Measurements from ENCODE around the gene OARD1. TPM values are rescaled to one million over a fixed set of nuclear protein-coding genes. Genes with fewer than 3 reads are reported as not detected.

Gene OARD1
- total RNA-seq, 1 donor from 2014 or later = 27.2 TPM

DNA sequence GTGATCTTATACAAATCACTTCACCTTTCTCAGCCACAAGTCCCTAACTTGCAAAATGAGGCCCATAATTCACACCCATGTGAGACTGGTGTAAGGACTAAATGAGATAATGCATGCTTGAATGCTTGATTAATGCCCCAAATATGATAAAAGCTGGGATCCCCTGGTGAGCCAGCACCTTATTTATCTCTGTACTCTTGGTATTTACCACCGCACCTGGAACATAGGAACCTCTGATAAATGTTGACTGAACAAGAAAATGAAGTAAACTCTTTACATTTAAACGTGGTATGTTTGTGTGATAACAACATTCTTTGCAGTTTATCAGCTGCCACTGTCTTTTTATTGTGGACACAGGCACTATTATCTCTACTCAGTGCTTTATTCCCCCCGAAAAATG, 21.6 kb downstream of the OARD1 start:
- intact Hi-C loops (cut with micrococcal nuclease) = no loop called here

DNA sequence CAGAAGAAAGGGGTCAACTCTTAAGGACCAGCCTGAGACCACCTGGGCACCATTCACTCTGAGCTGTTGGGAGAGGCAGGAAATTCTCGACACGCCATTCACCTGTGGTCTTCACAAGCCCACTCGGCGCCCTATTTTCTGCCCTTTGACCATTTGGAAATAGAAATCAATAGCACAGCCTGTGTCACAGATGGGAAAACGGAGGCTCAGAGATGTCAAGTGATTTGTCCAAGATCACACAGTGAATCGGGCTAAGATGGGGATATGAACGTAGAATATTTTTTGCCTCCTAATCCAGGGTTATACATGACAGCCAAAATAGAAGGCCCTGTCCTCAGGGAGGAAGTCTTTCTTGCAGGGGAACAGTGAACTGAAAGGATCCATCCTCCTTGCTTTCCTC, 22.2 kb downstream of the OARD1 start:
- intact Hi-C loops (cut with micrococcal nuclease) = no loop called here

DNA sequence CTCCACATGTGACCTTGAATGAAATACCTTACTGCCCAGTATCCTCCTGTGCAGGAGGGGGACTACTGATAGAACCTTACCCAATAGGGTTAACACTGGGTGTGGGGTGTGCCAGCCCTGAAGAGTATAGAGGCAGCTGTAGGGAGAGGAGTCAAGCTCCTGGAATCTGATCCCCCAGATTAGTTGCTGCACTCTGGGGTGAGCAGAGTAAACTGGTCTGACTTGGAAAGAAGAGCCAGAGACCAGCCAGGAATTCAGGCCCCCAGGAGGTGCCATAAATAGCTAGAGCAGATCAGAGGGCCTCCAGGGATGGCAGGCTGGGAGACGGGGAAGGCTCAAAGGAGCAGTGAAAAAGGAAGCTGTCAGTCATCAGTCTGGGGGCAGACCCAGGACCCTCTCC, 22.6 kb downstream of the OARD1 start:
- intact Hi-C loops (cut with micrococcal nuclease) = no loop called here

DNA sequence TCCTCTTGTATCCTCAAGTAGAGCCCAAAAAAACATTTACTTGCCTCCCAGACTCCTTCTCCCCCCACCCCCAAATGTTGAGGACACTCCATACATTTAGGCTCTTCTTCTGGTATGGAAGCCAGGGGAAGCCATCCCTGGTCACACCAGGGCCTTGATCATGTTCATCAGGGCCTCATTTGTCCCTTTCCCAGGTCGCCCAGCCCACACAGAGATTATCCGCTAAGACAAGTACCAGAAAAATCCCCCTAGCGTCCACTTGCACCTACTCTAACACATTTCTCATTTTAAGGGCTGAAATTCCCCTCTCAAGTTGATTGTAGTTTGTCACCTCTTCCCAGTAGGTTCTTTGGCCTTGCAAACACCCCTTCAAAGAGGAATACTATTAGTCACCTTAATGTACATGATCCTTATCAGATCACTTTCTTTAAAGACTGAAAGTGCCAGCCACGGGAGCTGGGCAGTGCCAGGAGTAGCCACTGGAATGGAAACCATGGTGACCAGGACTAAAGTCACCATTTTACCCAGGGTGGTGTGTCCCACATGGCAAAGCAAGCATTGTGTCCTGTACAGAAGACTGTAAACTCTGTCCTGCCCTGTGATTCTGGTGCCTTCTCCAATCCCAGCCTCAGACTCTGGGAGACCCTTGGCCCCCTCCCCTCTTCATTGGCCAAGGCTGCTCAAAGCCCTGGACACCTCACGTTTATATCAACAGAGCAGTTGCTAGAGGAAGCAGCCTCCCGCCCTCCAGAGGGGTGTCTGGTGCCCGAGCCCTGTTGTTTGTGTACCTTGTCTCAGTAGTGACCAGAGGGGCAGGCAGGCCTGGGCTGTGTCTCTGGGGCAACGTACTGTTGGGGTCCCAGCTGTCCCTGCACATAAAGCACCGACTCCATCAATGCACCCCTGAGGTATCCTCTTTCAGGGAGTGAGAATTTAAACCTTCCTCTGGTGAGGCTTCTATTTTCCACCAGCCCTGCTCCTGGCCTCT, 24.1 kb downstream of the OARD1 start:
- intact Hi-C loops (cut with micrococcal nuclease) = no loop called here

DNA sequence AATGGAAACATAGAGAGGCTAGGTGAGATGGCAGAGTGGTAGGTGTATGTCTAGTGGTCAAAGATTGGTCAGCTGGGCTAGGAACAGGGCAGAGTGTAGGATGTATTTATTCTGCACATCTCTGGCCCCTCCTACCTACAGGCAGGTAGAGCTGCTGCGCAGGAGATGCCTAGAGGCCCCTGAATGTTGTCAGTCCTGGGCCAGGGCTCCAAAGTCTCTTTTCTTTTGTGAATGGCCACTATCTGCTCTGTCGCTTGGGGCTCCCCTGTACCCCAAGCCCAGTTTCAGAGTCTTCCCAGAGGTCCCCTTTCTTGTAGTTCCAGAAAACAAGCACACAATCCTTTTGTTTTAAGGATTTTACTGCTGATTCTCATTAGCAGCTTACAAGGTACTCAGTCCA, 24.9 kb downstream of the OARD1 start:
- intact Hi-C loops (cut with micrococcal nuclease) = no loop called here

DNA sequence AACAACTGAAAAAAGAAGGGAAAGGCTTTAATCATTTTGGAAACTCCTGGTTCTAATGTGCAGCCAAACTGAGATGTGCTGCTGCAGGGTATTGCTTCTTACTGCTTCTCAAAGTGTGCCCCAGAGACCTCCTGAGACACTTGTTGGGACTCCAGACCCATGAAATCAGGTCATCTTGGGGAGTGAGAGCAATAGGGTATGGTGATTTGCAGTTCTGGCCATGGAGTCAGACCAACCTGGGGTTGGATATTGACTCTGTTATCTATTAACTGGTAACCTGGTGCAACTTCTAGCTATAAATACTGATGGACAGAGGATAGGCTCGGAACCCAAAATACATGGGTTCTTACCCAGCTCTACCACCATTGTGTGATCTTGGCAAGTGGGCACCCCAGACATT, 26.1 kb downstream of the OARD1 start:
- intact Hi-C loops (cut with micrococcal nuclease) = no loop called here

DNA sequence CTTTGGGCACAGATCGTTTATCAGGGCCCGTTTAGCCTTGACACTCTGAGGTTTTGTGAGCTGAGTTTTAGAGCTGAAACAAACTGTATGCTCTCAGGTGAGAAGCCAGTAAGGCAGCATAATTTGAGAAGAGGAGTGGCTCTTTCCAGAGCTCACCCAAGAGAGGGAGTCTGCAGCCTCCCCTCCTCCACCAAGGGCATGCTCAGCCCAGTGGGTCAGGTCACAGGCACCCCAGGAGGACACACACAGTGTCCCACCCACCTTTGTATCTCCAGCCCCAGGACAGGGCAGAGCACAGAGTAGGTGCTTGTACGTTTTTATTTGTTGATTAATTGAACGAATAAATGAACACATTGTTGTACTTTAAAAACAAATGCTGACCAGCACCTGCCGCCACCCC, 26.5 kb downstream of the OARD1 start:
- intact Hi-C loops (cut with micrococcal nuclease) = no loop called here

DNA sequence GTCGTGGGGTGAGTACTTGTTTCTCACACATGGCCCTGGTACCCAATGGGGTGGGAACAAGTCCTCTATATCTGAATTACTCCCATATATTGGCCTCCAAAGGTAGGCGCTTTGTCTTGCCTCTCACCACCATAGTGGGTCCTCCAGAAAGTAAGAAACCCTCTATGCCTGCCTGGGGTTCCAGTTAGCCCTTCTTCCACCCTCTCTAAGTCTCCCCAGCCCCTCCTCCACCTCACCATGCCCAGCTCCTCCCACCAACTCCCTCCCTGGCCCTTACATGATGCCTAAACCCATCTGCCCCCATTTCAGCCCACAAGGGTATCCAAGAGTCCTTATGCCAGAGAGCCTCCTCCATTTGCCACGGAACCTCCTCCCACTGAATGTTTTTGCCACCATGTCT, 29.0 kb downstream of the OARD1 start:
- intact Hi-C loops (cut with micrococcal nuclease) = no loop called here

DNA sequence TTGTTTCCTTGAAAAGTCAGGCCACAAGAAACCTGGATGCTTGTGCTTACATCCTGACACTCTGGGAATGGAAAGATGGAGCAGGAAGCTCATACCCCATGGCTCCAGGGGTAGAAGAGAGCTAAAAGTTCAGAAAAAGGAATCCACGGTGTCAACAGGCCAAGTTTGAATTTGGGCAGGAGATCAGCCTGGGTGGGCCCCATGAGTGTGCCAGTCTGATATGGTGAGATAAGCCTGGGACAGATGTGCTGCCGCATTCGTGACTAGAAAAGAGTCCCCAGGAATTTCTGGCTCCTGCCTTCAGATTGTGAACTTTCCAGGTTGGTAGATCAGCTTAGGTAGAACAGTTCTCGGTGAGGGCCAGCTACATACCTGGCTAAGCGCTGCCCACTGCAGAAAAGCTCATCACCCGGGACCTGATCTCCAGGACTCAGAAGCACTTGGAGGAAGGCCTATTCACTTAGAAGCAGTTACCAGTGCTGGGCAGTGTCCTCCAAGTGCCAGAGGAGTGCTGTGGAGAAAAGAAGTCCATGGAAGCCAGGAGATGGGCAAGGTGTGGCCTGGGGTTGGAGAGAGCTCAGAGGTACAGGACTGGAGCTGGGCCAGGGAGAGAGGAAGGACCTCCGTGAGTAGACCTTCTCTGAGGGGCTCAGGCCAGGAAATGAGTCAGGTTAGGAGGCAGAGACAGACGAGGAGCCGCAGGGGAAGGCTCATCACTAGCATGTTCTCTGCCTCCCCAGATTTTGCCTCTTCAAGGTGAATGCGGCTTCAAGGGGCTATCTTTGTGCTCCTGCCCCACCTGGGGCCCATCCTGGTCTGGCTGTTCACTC, 29.7 kb downstream of the OARD1 start, which contains the start of gene TSPO2:
Gene TSPO2 (plus strand): TSS at position 242 of the 830 bp plus-strand sequence. CDS start 519 bp downstream, at position 761.
- intact Hi-C loops (cut with micrococcal nuclease) = no loop called here

DNA sequence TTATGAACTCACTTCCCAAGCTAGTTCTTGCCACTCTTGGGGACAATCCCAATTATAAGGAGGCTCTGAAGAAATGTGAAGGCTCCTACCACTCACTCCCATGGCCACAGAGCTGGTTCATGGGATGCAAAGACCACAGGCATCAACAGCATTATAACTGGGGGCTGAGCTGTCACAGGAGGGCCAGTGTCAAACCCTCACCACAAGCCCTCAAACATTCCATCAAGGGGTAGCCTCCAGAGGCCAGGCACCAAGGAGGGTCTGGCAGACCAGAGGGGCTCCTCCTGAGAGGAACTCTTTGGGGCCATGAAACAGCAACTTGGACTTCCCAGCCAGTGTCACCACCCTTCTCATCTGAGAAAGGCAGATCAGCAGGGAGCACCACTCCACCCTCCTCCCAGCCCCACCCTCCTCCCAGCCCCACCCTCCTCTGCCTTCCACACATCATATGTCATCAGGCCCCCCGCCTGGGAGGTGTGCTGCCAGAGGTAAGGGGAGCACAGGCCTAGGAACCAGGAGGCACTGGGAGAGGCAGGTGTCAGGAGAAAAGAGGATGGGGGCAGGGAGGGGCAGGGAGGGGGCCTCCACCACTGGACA, 31.1 kb downstream of the OARD1 start:
- intact Hi-C loops (cut with micrococcal nuclease) = no loop called here

DNA sequence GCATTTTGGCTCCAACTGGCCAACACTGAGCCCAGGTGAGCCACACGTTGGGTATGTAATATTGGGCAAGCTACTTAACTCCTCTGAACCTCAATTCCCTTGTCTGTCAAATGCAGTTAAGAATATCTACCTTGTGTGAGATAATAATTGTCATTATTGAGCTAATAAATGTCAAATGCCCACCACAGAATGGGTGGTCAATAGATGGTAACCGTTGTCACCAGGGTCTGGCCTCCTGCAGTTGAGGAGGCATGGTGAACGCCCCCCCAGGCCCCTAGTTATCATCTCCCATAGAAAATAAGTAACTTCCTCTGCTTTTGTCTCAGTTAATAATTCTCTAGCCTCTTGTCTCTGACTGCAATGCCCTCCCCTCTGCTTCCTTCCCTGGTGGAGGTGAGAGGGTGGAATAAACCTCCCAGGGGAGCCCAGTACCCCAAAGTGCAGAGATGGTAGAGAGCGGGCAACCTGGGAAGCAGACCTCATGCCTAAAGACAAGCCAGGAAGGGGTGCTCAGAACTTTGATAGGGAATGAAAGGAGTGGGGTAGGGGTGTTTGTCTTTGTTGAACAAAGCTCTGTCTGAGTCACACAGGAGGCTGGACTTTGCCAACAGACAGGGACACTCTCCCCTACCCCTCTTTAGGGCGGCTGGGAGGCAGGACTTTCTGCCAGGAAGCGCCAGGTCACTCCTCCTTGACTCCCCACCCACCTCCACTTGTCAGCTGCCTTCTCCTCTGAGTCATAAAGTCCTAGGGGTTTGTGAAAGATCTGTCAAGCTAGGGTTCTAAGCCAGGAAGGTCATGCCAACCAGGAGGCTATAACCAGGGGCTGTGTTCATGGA, 31.8 kb downstream of the OARD1 start:
- intact Hi-C loops (cut with micrococcal nuclease) = no loop called here

DNA sequence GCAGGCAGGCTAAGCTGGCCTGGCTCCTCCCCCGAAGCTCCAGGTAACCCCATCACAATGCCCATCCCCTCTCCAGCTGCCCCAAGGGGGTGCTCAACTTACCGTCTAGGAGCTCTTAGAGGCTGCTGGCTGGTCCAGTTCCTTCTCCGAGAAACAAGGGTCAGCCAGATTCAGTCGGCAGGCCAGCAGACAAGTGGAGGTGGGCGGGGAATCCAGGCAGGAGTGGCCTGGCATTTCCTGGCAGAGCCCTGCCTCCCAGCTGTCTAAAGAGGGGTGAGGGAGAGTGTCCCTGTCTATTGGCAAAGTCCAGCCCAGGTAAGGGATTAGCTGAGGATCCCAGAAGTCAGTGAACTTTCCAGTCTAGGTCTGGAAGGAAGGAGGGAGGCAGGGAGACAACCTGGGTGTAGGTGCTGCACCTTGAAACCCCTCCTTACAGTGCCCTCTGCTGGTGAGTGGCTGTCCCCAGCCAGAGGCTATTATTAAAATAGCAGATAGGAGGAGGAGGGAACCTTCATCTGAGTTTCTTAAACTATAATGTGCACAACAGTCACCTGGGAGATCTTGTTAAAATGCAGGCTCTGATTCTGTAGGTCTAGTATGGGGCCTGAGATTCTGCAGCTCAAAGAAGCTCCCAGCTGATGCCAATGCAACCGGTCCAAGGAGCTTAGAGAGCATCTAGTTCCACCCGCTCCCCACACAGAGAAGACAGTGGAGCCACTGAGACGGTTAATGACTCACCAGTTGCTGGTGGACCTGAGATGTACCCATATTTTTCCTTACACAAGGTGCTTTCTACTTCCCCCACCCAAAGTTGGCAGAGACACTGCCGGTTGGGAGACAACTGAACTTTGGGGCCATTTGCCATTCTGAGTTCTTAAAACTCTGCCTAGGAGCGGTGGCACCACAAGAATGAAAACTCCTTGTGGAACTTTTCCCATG, 32.8 kb downstream of the OARD1 start, which contains the start of gene UNC5CL:
Gene UNC5CL (minus strand): TSS at position 162 of the 939 bp plus-strand sequence. CDS start 4,147 bp downstream, outside the sequence.
- intact Hi-C loops (cut with micrococcal nuclease) = loop anchor here (1.0 kb wide), 2 partner anchors 10 to 33 kb away; no protein-coding TSS in a partner anchor

DNA sequence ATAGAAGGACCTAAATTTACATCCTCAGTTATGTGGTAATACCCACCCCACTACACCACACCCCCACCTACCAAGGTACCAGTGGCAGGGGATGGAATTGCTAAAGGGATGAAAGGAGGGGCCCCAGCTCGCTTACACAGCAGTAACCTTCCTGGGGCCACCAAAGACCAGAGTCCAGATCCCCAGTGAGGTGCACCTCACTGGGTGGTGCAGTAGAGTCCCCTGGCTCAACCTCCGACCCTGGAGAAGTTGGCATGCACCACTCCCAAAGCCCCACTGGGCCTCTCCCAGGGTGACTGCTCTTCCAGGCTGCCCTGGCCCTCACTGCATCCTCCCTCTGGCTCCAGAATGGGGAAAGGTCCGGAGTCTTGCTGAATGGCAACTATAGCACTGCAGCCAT, 34.0 kb downstream of the OARD1 start:
- intact Hi-C loops (cut with micrococcal nuclease) = no loop called here

DNA sequence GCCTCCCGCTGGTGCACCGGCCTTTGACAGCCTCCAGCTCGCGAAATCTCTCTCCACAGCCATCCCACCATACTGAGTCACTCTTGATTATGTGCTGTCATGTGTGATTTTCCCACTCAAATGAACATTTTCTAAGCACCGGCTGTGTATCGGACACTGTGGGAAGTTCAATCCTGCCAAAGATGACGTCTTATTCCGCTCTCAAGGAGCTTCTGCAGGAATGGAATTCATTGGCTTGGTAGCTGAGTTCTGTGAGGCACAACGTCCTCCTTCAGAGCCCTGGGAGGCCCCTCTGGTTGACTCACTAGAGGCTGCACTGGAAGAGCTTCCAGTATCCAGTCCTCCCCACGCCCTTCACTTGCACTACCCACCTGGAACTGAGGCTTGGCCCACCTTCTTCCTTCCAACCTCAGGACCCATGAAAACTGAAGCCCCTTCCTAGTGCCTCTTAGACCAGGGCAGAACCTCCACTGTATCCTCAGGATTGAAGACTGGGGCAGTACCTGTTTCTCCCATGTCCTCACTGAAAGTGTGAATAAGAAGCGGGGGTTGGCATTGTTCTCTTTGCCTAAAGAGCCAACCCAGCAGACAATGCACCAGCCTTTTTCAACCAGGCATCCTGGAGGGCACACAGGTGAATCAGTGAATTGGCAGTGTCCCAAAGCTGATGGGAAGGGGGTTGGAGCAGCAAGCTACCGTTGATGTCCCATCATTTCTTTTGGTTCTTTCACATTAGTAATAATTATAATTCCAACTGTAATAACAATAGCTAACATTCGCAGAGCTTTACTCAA, 34.9 kb downstream of the OARD1 start:
- intact Hi-C loops (cut with micrococcal nuclease) = no loop called here

DNA sequence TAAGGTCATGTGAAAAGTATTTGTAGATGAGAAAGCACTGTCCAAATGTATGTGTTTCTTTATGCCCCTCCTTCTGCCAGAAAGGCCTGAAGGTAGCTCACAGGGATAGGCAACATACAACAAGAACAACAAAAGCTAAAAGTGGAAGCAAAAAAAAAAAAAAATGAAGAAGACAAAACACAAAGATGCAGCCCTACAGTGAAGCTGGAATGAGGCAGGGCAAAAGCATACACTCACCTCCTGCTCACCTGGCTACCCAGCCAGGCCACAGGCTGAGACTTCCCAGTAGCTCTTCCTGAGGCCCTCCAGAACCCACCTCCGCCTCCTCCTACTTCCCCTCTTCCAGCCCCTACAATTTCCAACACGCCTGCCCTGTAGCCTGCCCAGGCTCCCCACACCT, 35.6 kb downstream of the OARD1 start:
- intact Hi-C loops (cut with micrococcal nuclease) = no loop called here

DNA sequence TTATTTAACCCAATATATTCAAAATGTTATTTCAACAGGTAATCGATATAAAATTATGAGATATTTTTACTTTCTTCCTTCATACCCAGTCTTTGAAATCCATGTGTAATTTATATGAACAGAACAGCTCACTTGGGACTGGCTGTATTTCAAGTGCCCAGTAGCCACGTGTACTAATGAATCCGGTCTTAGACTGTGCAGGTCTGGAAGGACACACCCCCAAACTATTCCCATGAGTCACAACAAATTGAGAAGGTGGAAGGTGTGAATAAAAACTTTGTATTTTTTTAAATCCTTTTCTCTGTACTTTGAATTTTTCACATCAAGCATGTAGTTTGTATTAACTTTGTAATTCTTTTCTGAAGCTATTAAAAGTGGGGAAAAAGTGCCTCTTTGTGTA, 36.0 kb downstream of the OARD1 start:
- intact Hi-C loops (cut with micrococcal nuclease) = no loop called here

DNA sequence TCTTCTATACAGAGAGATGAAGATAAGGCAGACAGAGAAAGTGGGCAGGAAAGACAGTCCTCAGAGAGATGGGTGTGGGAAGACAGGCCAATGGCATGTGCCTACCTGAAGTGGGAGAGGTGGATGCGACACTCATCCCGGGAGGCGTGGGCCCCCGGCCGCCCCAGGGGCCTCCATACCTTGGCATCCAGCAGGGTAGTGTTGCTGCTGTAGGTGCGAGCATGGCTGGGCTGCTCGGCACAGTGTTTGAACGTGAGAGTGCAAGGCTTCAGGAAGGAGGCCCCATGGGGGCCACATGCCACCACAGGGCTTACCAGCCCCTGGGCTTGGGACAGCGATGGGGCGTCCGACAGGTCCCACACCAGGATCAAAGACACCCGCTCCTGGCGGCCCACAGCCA, 38.4 kb downstream of the OARD1 start:
- intact Hi-C loops (cut with micrococcal nuclease) = no loop called here

DNA sequence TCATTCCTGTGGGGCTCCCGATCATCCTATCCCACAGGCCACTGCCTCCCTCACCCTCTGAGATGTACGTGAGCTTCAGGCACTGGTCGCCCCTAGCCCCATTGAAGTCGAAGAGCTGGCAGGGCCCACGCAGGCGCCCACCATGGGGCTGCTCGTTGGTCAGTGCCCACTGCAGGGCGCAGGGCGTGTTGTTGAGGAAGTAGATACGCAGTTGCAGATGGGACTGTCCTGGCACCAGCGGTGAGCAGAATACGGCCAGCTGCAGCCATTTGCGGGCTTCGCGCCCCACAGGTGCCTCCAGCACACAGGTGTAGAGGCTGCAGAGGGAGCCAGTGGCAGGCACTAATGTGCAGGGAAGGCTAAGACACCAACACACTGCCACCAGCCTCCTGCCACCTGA, 39.3 kb downstream of the OARD1 start:
- intact Hi-C loops (cut with micrococcal nuclease) = no loop called here
